ENCODE measurements around the gene ZNF398. TPM values are rescaled to one million over a fixed set of nuclear protein-coding genes. Genes with fewer than 3 reads are reported as not detected.

The ZNF398 gene
- 10 to 100 TPM in 2 of 6 donors, 1 to 10 TPM in 4; 7.2 to 21.7 (median 9.3) TPM for polyA plus RNA-seq (ENCODE audit: low read depth in 6 of 6)

GRCh38 chr7:149147072-149147751 is at the start of gene ZNF398:
ZNF398 (plus strand) TSS chr7:149147453; CDS start chr7:149147743, 290 bp downstream.
- peak; percentile 76 to 77 for ATAC-seq (ENCODE audit: low read depth in 2 of 2)
- Mint-ChIP-seq H3K27me3 (no peaks in the 10 kb centered on the region), H3K4me1 (peaks cover 23 to 39% (median 31%) of the 10 kb centered on the region in 3 donors), H3K9me3 (no peaks in the 10 kb centered on the region), H3K4me3 (peak within 1 kb of the TSS; percentile 86 to 99 (median 95)), H3K27ac (peak within 1 kb of the TSS; percentile 88 to 99 (median 94)), H3K36me3 (no peaks in the 10 kb centered on the region)
- DNase-seq, result peak; percentile 84

- ATAC-seq (ENCODE audit: low read depth in 2 of 2), result no peak
- Mint-ChIP-seq H3K4me1 (peaks cover 0 to 4% (median 0%) of the 10 kb centered on the region in 3 donors), H3K27me3 (no peaks in the 10 kb centered on the region), H3K27ac (no peak overlapping the region), H3K9me3 (no peaks in the 10 kb centered on the region), H3K36me3 (no peaks in the 10 kb centered on the region), H3K4me3 (peak overlapping the region in 1 of 8 donors; percentile 27)
- no peak for DNase-seq
Observed at GRCh38 chr7:149099058-149099457, 48.2 kb upstream of the ZNF398 start.

GRCh38 chr7:149100821-149101220 is 46.4 kb upstream of the ZNF398 start:
- Mint-ChIP-seq H3K9me3 (no peaks in the 10 kb centered on the region), H3K4me1 (peaks cover 0 to 4% (median 0%) of the 10 kb centered on the region in 3 donors), H3K27me3 (no peaks in the 10 kb centered on the region), H3K36me3 (peaks cover 0 to 4% of the 10 kb centered on the region in 2 donors), H3K27ac (peak overlapping the region in 1 of 6 donors; percentile 10), H3K4me3 (peak overlapping the region in 1 of 8 donors; percentile 4)
- ATAC-seq (ENCODE audit: low read depth in 2 of 2), result no peak
- DNase-seq, result no peak

GRCh38 chr7:149102666-149103065 is 44.6 kb upstream of the ZNF398 start:
- Mint-ChIP-seq H3K27me3 (no peaks in the 10 kb centered on the region), H3K4me3 (no peak overlapping the region), H3K27ac (no peak overlapping the region), H3K9me3 (no peaks in the 10 kb centered on the region), H3K36me3 (peaks cover 0 to 4% of the 10 kb centered on the region in 2 donors), H3K4me1 (peaks cover 0 to 4% (median 0%) of the 10 kb centered on the region in 3 donors)
- DNase-seq (no peak), ATAC-seq (ENCODE audit: low read depth in 2 of 2) (no peak)

- Mint-ChIP-seq H3K27me3 (no peaks in the 10 kb centered on the region), H3K36me3 (peaks cover 0 to 4% of the 10 kb centered on the region in 2 donors), H3K27ac (peak overlapping the region in 1 of 6 donors; percentile 22), H3K4me3 (no peak overlapping the region), H3K4me1 (peaks cover 0 to 4% (median 0%) of the 10 kb centered on the region in 3 donors), H3K9me3 (no peaks in the 10 kb centered on the region)
- no peak for DNase-seq
- no peak for ATAC-seq (ENCODE audit: low read depth in 2 of 2)
Observed at GRCh38 chr7:149103424-149103823, 43.8 kb upstream of the ZNF398 start.

GRCh38 chr7:149104214-149104613 is 43.0 kb upstream of the ZNF398 start:
- ATAC-seq (ENCODE audit: low read depth in 2 of 2), result no peak
- Mint-ChIP-seq H3K4me1 (peaks cover 0 to 4% (median 0%) of the 10 kb centered on the region in 3 donors), H3K4me3 (no peak overlapping the region), H3K27me3 (no peaks in the 10 kb centered on the region), H3K9me3 (no peaks in the 10 kb centered on the region), H3K36me3 (peaks cover 0 to 4% of the 10 kb centered on the region in 2 donors), H3K27ac (no peak overlapping the region)
- no peak for DNase-seq

- no peaks in the 10 kb centered on the region for H3K9me3 Mint-ChIP-seq
- no peak overlapping the region for H3K4me3 Mint-ChIP-seq
- peaks cover 0 to 4% (median 0%) of the 10 kb centered on the region in 3 donors for H3K4me1 Mint-ChIP-seq
- DNase-seq (no peak), ATAC-seq (ENCODE audit: low read depth in 2 of 2) (no peak)
- H3K36me3 Mint-ChIP-seq, result peaks cover 0 to 4% of the 10 kb centered on the region in 2 donors
- no peaks in the 10 kb centered on the region for H3K27me3 Mint-ChIP-seq
- no peak overlapping the region for H3K27ac Mint-ChIP-seq
Observed at GRCh38 chr7:149104749-149105148, 42.5 kb upstream of the ZNF398 start.

GRCh38 chr7:149109969-149110368 is 37.3 kb upstream of the ZNF398 start:
- Mint-ChIP-seq H3K9me3 (no peaks in the 10 kb centered on the region), H3K4me3 (no peak overlapping the region), H3K27ac (no peak overlapping the region), H3K4me1 (no peaks in the 10 kb centered on the region), H3K27me3 (no peaks in the 10 kb centered on the region), H3K36me3 (peaks cover 0 to 8% of the 10 kb centered on the region in 2 donors)
- no peak for DNase-seq
- no peak for ATAC-seq (ENCODE audit: low read depth in 2 of 2)

GRCh38 chr7:149125189-149125862 is 21.9 kb upstream of the ZNF398 start:
- peak overlapping the region; percentile 74 to 99 (median 93) for H3K27ac Mint-ChIP-seq
- ATAC-seq (ENCODE audit: low read depth in 2 of 2), result no peak

GRCh38 chr7:149125863-149126661 is 21.2 kb upstream of the ZNF398 start, which contains the start of gene ZNF425:
ZNF425 (minus strand) TSS chr7:149126324; CDS start chr7:149126213, 111 bp downstream.
- Mint-ChIP-seq H3K4me1 (peaks cover 22 to 33% (median 23%) of the 10 kb centered on the region in 3 donors), H3K9me3 (peaks cover 5 to 7% (median 6%) of the 10 kb centered on the region in 7 donors), H3K27me3 (no peaks in the 10 kb centered on the region), H3K27ac (peak within 1 kb of the TSS; percentile 97 to 100 (median 98)), H3K4me3 (peak within 1 kb of the TSS; percentile 93 to 100 (median 100)), H3K36me3 (peaks cover 7 to 22% of the 10 kb centered on the region in 2 donors)
- DNase-seq, result peak; percentile 94
- ATAC-seq (ENCODE audit: low read depth in 2 of 2), result peak; percentile 82 to 88

More at GRCh38 chr7:149125189-149125862, 21.9 kb upstream of the ZNF398 start:
- Mint-ChIP-seq H3K36me3 (peaks cover 0 to 15% of the 10 kb centered on the region in 2 donors), H3K9me3 (no peaks in the 10 kb centered on the region), H3K4me3 (peak overlapping the region; percentile 93 to 100 (median 100)), H3K4me1 (peaks cover 22 to 33% (median 23%) of the 10 kb centered on the region in 3 donors), H3K27me3 (no peaks in the 10 kb centered on the region)
- no peak for DNase-seq

GRCh38 chr7:149126662-149127266 is 20.5 kb upstream of the ZNF398 start:
- Mint-ChIP-seq H3K9me3 (peaks cover 5 to 12% (median 11%) of the 10 kb centered on the region in 7 donors), H3K36me3 (peaks cover 10 to 24% of the 10 kb centered on the region in 2 donors), H3K4me1 (peaks cover 22 to 33% (median 23%) of the 10 kb centered on the region in 3 donors), H3K27ac (peak overlapping the region; percentile 97 to 100 (median 98)), H3K4me3 (peak overlapping the region; percentile 93 to 100 (median 100)), H3K27me3 (no peaks in the 10 kb centered on the region)
- ATAC-seq (ENCODE audit: low read depth in 2 of 2), result peak; percentile 37 to 42
- DNase-seq, result peak; percentile 63

- Mint-ChIP-seq H3K4me1 (peaks cover 12 to 22% (median 16%) of the 10 kb centered on the region in 3 donors), H3K27ac (peak overlapping the region in 1 of 6 donors; percentile 39), H3K36me3 (peaks cover 10 to 24% of the 10 kb centered on the region in 2 donors), H3K4me3 (peak overlapping the region in 1 of 8 donors; percentile 47), H3K9me3 (peaks cover 5 to 12% (median 11%) of the 10 kb centered on the region in 7 donors), H3K27me3 (no peaks in the 10 kb centered on the region)
- ATAC-seq (ENCODE audit: low read depth in 2 of 2), result no peak
- no peak for DNase-seq
Observed at GRCh38 chr7:149130572-149131198, 16.6 kb upstream of the ZNF398 start.
